Medulla oblongata (tissue), 1 donor: Measurements from ENCODE around the gene RAD51B.

Experiments used
- DNase-seq: peaks from one replicate; pipeline ENCODE4 v3.0.0-alpha.2; 2015; ENCODE audit errors: extremely low spot score

RAD51B gene

DNA sequence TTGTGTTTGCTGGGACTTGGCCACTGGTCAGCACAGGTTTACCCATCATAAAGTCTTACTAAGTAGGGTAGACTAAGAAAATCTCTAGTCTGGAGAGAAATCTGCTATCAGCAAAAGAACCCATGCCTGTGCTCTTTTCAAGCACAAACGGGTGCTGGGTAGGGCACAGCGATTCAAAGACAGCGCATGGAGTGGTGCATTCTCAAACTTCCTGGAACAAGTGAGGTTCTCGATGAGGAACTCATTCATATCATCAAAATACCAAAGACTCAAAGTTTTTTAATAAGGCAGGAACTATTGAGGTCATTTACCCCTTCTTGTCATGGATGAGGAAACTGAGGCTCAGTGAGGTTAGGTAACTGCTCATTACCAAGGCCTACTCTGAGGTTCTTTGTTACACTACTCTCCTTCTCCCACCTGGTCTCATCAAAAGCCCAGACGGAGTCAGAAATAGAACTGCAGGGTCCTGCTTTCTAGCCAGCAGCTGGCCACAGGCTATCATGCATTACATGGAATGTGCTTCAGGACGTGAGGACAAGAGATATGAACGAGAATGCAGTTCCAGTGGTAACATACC lies 583.0 kb downstream of the RAD51B start:
- DNase-seq = no peak

DNA sequence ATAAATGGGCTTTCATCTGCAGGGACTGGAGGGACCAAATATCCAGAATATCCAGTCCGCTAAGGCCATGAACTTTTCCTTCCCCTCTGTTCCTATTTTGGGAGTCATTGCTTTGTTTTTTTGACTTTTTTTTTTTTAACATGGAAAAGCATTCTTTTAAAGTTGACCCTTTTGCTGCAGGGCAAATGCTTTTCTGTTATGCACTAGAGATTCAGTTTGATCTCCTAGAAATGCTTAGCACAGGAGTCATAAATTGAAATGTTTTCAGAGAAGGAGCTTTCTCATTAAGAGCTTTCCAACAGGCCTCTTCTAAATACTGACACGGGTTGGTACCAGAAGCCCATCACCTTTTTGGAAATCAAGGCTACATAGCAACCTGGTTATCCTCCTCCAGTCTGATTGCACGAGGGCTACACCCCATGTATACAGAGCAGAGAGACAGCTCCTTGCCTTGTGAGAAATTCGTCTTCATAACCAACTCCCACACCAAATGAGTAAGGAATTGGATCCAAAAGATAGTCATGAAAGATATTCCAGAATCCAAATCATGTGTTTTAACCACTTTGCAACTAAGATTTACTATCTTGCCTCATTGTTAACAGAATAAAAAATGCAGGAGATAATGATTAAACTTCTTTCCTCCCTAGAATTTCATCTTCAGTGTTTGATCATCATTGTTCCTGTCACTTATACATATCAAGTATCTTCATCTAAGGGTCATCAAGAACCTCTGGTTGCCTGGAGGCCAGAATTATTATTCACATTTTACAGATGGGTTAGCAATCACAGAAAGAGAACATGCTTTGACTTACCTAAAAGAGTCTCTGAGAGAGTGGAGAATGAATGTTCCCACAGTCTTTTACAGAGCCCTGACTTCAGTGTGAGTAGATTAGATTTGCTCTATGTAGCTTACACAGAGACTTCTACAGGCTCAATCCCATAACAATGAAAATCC lies 583.9 kb downstream of the RAD51B start:
- DNase-seq = no peak

DNA sequence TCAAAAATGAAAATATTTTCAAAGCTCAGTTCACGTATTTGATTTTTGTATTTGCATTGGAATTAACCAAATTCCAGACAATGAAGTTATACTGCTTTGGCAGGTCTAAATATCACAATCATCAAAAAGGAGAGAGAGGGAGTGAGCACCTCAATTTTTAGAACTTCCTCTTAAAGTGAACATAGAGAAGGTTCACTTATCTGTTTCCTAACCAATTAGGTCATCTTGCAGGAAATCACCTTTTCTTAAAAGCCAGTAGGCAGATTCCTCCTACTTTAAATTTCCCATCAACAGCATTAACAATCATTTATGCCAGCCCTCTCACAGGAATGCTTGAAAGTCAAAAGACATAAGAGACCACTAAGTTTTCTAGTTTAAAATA lies 584.6 kb downstream of the RAD51B start:
- no peak for DNase-seq

DNA sequence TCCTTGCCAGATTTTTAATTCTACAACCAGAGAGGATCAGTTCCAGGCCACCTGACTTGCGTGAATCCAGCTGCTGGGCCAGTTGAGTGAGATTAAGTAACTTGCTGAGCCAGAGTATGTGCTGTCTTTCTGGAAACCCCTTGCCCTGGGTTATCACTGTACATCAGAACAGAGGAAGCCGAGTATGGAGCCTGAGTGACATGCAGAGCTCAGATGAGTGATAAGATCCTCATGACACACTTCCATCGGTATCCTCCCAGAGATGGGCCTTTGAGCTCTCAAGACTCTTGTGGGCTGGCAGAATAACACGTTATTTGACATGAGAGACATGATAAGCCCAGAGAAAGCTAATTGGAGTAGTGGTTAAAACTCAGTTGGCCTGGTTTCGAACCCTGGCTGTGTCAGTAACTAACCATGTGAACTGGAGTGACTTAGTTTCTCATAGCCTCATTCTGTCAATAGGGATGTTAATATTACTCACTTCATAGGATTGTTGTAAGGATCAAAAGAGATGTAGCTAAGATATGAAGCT lies 585.1 kb downstream of the RAD51B start:
- DNase-seq = no peak

DNA sequence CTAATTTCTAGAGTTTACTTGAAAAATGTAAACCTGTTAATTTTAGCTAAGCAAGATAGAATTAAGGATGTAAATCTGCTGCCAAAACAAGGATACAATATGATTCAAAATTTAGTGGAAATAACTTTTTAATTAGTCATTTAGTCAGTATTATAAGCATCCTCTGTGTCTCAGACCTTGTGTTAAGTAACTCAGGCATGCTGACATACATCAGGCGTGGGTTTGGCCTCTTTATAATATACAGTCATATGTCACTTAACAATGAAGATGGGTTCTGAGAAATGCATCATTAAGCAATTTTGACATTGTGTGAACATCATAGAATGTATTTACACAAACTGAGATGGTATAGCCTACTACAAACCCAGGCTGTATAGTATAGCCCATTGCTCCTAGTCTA lies 586.4 kb downstream of the RAD51B start:
- DNase-seq = no peak

DNA sequence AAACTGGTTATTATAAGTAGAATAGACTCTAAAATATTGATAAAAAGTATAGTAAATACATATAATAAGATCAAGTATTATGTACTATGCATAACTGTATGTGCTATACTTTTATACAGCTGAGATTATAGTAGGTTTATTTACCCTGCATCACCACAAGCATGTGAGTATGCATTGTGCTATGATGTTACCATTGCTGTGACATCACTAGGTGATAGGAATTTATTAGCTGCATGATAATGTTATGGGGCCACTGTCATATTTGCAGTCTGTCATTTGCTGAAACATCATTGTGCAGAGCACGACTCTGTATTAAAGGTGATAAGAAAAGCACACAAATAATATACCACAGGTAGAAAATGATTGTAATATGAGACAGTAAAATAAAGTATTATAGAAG lies 587.7 kb downstream of the RAD51B start:
- no peak for DNase-seq

DNA sequence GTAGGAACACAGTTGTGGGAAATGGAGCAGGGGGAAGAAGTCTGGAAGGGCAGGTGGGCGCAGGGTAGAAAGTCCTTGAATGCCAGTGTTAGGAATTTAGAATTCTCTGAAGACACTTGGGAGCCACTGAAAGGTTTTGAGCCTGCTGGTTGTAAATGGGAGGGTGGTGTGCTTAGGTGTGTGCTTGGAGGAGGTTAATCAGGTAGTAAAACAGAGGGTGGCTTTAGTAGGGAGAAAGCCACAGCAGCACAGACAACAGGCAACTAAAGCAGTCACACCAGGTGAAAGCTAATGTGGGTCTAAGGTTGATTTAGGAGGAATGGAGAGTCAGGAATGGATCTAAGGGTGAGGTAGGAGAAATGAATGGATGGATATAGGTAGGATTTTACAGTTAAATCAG lies 588.2 kb downstream of the RAD51B start:
- no peak for DNase-seq

DNA sequence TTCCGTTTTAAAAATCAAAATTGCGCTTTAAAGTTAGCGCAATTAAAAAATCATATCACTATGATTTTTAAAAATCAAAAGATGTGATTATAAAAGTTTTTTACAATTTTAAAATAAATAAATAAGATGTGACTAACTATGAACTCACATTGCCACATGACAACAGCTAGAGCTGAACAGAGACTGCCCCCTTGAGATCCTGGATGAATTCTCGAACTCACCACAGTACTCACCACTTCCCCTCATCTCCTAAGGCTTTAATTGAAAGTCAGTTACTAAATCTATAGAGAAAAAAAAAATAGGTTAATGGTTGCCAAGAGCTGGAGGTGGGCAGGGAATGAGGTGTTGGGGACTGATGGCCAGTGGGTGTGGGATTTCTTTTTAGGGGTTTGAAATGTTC lies 589.1 kb downstream of the RAD51B start:
- DNase-seq = no peak

DNA sequence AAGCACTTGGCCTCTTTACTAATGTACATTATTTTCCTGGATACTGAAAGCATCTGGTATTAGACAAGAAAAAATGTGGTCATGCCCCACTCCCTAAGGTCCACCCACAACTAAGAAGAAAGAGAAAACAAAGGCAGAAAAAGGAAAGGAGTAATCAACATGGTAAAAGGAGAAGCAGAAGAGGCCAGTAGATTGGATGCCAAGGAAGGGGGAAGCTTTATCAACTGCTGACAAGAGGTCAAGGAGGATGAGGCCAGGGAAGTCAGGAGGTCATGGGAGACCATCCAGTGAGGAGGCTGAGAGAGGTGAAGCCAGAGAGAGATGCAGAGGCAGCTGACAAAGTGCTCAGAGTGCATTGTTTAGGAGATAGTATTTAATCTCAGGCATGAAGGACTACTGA lies 589.8 kb downstream of the RAD51B start:
- DNase-seq = no peak

DNA sequence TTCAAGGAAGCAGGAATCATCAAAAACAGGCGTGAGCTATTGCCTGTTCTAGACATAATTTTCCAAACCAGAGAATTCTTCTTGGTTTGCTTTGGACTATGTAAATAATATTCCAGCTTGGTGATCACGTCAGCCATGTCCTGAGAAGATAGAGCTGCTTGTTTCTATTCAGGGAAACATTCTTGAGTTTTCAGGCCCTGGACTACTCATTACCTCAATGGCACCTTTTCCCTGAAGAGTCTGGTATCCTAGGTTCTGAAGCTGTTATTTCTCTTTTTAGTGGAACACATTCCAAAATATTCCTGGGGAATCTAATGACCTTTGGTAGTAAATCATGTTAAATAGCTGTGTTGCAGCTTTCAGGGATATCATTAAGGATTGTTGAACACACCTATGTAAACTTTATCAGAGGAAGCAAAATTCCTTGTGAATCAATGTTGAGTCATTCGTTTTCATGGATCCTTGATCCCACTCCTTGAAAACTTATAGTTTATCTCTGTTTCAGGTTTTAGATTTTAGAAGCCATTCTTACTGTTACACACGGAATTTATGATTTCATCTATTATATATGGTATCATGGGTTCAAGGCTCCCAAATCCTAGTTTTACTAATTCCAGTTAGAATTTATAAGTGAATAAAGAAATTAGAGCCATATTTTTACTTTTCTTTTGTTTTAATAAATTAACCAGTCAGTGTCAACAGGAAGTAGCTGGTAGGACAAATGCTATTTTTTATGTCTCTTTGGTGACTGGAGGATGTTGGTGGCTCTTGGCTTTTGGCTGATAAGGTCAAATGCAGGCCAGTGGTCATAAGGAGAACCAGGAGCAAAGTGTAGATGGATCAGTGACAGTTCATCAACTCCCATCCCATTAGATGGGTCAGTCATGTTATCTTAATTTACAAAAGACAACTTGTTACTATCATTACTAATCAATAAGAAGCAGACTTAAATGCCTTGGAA lies 593.2 kb downstream of the RAD51B start:
- no peak for DNase-seq

DNA sequence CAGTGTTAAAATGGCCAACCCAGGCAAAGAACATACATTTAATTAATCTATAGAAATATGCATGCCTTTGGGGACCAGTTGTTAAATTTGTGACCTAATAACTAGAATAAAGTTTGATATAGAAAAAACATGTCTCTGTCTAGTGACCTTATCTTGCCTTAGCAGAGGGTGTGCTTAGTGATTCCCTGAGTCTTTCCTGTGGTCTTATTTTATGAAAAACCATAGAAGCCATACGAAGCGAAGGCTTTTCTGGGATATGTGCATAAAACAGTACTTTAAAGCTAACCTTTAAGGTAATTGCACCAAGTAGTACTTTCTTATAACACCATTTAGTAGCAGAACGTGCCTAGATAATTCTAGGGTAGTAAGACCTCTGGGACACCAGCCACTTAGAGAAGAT lies 593.9 kb downstream of the RAD51B start:
- no peak for DNase-seq

DNA sequence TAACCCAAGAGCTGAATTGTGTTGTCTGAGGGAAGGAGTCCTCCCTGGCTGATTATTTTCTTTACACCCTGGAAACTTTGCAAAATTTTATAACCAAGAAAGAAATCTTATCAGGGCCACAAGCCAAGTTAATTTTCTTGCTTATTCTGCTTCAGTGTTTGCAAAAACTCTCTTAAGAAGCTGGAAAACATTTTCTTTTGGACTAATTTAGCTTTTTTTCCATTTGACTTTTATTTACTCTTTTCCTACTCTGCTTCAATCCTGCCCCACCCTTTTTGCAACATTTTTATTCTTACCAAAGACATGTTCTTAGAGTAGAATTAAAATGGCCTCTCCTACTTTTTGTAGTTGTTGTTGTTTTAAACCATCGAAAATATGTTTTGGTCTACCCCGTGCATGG lies 594.5 kb downstream of the RAD51B start:
- DNase-seq = no peak

DNA sequence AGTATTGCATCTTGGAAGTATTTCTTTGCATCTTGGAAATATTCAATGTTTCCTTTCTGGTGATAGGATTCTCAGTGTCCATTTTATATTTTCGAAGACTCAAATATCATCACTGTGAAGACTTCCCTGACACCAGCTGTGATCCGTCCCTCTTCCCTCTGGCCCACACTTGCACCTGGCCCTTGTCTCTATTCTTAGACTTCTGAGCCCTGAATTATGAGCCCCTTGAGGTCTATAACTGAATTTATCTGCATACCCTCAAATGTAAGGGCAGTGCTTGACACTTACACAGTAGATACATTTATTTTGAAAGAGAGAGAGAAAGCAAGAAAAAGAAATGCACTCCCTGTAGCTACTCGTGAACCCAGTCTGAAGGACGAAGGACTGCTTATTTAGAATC lies 596.6 kb downstream of the RAD51B start:
- DNase-seq = no peak

DNA sequence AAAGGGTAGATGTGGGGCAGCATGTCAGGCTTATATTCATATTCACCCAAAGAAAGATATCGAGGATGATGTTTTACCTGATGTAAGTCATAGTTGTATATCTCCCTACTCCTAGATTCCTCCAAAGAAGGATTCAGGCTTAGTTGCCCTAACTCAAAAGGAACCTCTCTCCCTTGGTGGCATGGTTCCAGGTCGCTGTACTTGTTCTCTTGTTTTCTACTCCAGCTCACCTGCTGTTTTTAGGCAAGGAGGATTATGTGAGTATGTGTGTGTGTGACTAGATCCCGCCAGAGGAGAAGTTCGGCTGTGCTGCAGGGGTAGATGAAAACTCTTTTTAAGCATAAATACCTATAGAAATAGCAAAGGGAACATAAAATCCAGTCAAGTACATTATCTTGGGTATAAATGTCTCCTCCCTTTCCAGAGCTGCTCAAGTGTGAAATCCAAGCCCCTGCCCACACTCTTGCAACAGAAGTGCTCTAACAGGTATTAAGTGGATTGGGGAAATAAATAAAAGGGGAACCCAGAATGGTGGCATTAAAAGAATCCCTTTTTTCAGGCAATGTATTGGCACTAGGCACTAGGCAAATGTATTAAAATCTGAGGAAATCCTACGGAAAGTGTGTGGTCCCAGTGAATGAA lies 597.6 kb downstream of the RAD51B start:
- no peak for DNase-seq

DNA sequence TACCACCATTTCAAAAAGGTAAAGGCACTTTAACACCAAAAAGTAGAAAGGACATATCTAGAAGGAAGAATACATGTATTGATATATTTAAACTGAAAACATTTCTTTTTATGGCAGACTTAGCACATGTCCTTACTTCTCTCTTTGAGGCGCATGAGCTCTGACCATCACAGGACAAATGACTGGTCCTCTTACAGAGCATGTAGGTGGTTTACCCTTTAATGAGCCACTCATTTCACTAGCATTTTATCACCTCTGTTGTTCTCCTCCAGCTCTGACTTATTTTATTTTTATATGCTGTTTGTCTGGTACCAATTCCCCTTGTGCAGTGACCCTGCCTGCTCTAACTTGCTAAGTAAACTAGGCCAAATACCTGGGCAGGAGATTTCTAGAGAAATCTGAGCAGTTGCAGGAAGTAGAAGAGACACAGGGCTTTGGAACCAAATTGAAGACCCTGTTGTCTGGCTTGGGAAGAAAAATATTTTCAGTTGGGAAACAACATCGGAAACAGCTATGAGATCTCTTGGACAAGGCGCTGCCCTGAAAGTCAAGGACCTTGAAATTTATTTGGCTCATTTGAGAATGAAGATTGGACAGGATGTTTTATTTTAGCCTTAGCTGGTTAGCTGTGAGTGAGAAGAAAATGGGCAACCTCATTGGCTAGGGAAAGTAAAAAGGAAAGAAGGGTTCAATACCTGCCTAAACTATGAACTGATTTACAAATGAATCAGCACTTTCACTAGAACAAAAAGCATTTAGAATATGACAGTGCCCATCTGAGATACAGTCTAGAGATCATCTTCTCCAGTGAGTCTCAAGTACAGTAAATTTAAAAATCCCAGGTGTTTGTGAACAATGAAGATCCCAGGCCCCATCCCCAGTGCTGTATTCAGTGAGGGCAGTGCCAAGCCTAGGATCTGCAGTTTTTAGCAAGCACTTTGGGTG lies 598.9 kb downstream of the RAD51B start:
- no peak for DNase-seq

DNA sequence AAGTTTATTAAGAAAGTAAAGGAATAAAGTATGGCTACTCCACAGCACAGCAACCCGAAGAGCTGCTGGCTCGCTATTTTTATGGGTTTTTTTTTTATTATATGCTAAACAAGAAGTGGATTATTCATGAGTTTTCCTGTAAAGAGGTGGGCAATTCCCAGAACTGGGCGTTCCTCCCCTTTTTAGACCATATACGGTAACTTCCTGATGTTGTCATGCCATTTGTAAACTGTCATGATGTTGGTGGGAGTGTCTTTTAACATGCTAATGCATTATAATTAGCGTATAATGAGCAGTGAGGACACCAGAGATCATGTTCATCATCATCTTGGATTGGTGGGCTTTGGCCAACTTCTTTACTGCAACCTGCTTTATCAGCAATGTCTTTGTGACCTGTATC lies 600.8 kb downstream of the RAD51B start:
- DNase-seq = no peak

DNA sequence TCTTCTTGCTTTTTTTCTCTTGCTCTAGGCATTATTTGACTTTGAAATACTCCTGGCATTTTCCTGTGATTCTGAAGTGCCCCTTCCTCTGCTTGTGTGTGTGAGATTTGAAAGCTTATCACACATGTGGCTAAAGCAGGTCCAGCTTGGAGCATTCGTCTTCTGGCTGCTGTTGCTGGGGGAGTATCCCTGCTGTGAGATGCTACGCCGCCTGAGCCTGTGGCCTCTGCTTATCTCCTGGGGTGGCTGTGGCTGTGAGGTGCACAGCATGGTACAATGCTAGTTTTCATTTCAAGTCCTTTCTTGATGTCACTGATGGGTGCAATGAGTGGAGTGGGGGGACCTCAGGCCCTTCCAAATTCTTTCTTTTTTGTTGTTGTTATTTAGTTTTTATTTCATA lies 601.5 kb downstream of the RAD51B start:
- DNase-seq = no peak

DNA sequence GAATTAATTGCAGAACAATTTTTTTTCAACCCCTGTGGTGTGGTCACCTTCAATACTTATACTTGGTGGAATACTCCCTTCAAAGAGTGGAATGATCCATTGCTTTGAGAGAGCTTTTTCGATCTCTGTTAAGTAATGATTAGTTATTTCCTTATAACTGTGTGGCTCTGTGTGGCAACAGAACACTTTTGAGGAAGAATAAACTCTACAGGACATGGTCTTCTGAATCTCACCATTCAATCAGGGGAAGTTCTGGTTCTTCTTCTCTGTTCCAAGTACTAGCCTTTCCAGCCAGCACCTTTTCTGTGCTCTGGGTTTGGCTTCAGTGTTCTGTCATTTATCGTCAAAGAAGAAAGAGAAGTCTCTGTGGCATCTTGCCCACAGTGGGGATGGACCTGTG lies 604.1 kb downstream of the RAD51B start:
- peak; percentile 26 for DNase-seq

DNA sequence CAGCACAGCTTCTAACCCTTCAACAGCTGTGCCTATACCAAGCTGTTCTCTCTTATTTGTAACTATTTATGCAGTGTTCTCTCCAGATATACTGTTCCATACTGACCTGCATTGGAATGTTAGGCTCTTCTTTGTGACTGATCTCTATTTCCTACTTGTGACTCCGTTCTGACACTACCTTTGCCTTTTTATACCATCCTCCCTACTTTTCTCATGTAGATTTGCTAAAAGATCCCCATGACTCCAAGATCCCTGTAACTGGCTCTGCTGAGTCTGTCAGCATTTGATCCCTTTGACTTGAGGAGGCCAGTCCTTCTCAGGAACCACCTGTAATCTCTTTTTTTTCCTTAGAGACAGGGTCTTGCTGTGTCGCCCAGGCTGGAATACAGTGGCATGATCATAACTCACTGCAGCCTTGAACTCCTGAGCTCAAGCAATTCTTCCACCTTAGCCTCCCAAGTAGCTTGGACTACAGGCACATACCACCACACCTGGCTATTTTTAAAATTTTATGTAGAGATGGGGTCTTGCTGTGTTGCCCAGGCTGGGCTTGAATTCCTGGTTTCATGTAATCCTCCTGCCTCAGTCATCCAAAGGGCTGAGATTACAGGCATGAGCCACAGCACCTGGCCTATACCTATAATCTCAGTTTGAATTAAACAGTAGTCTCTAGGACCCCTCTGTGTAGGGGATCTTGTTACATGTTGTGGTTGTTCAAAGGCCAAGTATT lies 605.0 kb downstream of the RAD51B start:
- no peak for DNase-seq
